ENCODE results near the gene RAVER1.
"Not testable (repeated sequence)": the region's sequence is repeated elsewhere in the genome, so short reads cannot be mapped to it uniquely, and the experiment has no call there.

The RAVER1 gene

DNA sequence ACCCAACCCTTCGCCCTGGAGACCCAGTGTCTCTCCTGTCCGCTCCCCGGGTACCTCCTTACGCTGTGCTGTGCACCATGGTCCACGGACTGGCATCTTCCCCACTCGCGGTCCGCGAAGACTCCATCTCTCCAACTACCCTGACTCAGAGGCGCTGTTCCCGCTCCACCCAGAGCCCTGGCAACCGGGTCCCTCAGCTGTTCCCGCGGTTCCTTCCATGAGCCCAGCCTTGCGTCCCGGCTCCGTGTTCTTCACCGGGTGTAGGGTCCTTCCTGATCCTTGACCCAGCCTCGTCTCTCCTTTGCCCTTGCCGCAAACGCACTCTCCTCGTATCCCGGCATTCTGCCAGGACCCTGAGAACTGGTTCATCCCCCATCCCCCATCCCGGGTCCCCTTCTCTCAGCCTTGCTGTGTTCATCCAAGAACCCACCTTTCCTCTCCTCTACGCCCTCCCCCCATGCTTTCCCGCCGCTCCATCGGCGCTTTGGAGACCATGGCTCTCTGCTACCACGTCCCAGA is 42.9 kb downstream of the RAVER1 start:
- peak; percentile 58 for DNase-seq (ENCODE audit: low spot score)

DNA sequence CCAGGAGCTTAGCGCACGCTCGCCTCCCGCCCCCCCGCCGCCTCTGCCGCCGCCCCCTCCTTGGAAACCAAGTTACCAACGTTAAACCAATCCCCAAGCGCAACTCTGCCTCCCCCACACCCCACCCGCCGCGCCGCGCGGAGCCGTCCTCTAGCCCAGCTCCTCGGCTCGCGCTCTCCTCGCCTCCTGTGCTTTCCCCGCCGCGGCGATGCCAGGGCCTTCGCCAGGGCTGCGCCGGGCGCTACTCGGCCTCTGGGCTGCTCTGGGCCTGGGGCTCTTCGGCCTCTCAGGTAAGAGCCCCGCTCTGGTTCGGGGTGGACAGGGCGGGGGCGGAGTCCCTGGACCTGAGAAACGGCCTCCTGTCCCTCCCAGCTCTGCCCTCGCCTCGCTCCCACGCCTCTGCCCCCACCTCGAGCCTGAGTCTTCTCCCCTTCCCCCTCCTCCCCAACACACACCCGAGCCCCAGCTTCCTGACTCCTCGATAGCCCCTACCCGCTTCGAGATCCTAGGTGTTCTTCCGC is 43.4 kb downstream of the RAVER1 start, which contains the start of gene ICAM5:
Gene ICAM5 (plus strand): TSS at position 117 of the 521 bp plus-strand sequence. CDS start 92 bp downstream, at position 209.
- no peak for DNase-seq (ENCODE audit: low spot score)

DNA sequence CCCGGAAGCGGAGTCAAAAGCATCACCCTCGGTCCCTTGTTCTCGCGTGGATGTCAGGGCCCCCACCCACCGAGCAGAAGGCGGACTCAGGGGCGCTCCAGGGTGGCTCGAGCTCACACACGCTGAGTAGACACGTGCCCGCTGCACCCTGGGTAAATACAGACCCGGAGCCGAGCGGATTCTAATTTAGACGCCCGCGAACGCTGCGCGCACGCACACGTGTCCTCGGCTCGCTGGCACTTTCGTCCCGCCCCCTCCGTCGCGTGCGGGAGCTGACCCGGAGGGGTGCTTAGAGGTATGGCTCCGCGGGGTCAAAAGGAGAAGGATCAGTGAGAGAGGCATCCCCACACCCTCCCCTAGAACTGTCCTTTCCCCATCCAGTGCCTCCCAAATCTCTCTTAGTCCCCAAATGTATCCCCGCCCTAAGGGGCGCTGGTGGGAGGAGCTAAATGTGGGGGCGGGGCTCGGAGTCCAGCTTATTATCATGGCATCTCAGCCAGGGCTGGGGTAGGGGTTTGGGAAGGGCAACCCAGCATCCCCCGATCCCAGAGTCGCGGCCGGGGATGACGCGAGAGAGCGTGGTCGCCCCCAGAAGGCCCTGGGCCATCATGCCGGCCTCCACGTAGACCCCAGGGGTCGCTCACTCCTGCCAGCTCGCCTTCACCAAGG is 44.0 kb downstream of the RAVER1 start:
- DNase-seq (ENCODE audit: low spot score), result peak; percentile 72

DNA sequence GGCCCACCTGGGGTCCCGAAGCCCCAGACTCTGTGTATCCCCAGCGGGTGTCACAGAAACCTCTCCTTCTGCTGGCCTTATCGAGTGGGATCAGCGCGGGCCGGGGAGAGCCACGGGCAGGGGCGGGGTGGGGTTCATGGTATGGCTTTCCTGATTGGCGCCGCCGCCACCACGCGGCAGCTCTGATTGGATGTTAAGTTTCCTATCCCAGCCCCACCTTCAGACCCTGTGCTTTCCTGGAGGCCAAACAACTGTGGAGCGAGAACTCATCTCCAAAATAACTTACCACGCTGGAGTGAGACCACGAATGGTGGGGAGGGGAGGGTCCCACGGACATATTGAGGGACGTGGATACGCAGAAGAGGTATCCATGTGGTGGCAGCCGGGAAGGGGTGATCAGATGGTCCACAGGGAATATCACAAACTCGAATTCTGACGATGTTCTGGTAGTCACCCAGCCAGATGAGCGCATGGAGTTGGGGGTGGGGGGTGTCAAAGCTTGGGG is 44.6 kb downstream of the RAVER1 start:
- peak; percentile 85 for DNase-seq (ENCODE audit: low spot score)

DNA sequence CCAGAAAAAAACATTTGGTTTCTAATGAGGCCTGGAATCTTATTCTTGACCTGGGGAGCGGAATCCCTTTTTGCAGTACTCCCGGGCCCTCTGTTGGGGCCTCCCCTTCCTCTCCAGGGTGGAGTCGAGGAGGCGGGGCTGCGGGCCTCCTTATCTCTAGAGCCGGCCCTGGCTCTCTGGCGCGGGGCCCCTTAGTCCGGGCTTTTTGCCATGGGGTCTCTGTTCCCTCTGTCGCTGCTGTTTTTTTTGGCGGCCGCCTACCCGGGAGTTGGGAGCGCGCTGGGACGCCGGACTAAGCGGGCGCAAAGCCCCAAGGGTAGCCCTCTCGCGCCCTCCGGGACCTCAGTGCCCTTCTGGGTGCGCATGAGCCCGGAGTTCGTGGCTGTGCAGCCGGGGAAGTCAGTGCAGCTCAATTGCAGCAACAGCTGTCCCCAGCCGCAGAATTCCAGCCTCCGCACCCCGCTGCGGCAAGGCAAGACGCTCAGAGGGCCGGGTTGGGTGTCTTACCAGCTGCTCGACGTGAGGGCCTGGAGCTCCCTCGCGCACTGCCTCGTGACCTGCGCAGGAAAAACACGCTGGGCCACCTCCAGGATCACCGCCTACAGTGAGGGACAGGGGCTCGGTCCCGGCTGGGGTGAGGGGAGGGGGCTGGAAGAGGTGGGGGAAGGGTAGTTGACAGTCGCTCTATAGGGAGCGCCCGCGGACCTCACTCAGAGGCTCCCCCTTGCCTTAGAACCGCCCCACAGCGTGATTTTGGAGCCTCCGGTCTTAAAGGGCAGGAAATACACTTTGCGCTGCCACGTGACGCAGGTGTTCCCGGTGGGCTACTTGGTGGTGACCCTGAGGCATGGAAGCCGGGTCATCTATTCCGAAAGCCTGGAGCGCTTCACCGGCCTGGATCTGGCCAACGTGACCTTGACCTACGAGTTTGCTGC is 46.3 kb downstream of the RAVER1 start, which contains the start of gene ICAM4:
Gene ICAM4 (plus strand): TSS at position 153 of the 935 bp plus-strand sequence. CDS start 58 bp downstream, at position 211.
- peak; percentile 63 for DNase-seq (ENCODE audit: low spot score)

DNA sequence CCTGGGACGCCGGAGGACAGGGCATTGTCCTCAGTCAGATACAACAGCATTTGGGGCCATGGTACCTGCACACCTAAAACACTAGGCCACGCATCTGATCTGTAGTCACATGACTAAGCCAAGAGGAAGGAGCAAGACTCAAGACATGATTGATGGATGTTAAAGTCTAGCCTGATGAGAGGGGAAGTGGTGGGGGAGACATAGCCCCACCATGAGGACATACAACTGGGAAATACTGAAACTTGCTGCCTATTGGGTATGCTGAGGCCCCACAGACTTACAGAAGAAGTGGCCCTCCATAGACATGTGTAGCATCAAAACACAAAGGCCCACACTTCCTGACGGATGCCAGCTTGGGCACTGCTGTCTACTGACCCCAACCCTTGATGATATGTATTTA is 47.9 kb downstream of the RAVER1 start:
- DNase-seq (ENCODE audit: low spot score), result no peak

DNA sequence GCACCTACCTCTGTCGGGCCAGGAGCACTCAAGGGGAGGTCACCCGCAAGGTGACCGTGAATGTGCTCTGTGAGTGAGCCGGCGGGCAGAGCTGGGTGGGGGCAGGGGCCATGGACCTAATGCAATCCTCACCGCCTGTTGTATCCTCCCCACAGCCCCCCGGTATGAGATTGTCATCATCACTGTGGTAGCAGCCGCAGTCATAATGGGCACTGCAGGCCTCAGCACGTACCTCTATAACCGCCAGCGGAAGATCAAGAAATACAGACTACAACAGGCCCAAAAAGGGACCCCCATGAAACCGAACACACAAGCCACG is 48.4 kb downstream of the RAVER1 start:
- DNase-seq (ENCODE audit: low spot score), result no peak

DNA sequence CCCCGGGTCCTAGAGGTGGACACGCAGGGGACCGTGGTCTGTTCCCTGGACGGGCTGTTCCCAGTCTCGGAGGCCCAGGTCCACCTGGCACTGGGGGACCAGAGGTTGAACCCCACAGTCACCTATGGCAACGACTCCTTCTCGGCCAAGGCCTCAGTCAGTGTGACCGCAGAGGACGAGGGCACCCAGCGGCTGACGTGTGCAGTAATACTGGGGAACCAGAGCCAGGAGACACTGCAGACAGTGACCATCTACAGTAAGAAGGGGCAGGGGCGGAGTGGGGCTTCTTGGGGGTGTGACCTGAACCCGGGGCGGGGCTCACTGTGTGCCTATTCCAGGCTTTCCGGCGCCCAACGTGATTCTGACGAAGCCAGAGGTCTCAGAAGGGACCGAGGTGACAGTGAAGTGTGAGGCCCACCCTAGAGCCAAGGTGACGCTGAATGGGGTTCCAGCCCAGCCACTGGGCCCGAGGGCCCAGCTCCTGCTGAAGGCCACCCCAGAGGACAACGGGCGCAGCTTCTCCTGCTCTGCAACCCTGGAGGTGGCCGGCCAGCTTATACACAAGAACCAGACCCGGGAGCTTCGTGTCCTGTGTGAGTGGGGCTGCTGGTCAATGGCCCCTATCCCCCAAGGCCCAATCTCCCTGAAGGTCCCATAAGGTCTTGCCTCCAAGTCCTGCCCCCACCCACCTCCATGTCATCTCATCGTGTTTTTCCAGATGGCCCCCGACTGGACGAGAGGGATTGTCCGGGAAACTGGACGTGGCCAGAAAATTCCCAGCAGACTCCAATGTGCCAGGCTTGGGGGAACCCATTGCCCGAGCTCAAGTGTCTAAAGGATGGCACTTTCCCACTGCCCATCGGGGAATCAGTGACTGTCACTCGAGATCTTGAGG is 49.0 kb downstream of the RAVER1 start:
- no peak for DNase-seq (ENCODE audit: low spot score)

DNA sequence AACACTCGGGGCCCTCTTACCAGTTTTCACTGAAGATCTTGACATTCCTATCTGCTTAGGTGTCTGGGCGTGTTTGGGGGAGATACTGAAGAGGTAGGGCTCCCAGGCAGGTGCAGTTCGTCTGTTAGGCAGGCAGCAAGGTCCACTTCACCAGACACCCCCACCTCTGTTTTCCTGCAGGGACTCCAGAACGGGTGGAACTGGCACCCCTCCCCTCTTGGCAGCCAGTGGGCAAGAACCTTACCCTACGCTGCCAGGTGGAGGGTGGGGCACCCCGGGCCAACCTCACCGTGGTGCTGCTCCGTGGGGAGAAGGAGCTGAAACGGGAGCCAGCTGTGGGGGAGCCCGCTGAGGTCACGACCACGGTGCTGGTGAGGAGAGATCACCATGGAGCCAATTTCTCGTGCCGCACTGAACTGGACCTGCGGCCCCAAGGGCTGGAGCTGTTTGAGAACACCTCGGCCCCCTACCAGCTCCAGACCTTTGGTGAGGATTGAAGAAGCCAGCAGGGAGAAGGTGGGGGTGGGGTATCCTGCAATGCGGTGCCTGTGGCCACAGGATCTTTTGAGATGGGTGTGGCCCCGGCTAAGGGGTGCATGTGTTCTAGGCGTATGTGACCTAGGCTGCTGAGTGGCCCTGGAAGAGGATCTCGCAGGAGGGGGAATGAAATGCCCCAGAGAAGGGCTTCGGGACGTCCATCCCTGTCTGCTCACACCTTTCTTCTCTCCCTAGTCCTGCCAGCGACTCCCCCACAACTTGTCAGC is 49.8 kb downstream of the RAVER1 start:
- no peak for DNase-seq (ENCODE audit: low spot score)

DNA sequence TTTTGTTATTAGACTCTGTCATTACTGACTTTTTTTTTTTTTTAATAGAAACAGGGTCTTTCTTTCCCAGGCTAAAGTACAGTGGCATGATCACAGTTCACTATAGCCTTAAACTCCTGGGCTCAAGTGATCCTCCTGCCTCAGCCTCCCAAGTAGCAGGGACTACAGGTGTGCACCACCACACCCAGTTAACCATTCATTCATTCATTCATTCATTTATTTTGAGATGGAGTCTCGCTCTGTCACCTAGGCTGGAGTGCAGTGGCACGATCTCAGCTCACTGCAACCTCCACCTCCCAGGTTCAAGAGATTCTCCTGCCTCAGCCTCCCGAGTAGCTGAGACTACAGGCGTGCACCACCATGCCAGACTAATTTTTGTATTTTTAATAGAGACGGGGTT is 51.3 kb downstream of the RAVER1 start:
- DNase-seq (ENCODE audit: low spot score), result not testable (repeated sequence)

DNA sequence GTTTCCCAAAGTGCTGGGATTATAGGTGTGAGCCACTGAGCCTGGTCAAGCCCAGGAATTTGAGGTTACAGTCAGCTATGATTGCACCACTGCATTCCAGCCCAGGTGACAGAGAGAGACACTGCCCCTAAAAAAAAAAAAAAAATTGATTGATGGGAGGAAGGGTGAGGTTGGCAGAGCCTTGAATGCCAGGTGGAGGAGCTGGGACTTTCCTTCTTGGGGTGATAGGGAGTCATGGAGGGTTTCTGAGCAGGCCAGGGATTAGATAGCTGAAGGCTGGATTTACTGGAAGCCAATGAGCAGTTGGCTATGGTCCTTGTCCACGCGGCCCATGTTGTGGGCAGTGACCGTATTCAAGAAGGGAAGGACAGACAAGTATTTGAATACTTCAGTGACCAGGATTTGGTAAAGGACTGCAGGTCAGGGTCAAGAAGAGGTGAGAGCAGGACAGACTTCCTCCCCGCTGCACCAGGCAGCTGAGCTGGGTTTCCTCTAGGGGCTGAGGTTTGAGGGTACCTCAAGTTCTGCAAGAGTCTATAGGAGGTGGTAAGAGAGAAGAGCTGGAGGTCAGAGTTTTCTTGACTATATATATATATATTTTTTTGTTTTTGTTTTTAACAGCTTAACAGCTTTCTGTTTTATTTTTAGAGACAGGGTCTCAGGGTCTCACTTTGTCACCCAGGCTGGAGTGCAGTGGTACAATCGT is 53.4 kb downstream of the RAVER1 start:
- DNase-seq (ENCODE audit: low spot score), result no peak

DNA sequence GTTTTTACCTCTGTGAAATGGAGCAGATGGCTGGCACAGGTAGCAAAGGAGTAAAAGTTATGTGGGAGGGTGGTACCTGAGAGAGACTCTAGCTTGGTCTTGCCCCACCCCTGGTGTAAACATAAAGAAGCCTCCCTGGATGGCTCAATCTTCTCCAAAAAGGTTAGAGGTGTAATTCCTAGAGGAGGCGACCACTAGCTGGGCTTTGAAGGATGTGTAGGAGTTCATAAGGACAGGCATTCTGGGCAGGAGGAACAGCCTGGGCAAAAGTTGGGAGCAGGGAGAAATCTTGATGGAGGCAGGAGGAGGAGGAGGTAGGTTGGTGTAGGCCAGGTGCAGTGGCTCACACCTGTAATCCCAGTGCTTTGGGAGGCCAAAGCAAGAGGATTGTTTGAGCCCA is 54.4 kb downstream of the RAVER1 start:
- no peak for DNase-seq (ENCODE audit: low spot score)

DNA sequence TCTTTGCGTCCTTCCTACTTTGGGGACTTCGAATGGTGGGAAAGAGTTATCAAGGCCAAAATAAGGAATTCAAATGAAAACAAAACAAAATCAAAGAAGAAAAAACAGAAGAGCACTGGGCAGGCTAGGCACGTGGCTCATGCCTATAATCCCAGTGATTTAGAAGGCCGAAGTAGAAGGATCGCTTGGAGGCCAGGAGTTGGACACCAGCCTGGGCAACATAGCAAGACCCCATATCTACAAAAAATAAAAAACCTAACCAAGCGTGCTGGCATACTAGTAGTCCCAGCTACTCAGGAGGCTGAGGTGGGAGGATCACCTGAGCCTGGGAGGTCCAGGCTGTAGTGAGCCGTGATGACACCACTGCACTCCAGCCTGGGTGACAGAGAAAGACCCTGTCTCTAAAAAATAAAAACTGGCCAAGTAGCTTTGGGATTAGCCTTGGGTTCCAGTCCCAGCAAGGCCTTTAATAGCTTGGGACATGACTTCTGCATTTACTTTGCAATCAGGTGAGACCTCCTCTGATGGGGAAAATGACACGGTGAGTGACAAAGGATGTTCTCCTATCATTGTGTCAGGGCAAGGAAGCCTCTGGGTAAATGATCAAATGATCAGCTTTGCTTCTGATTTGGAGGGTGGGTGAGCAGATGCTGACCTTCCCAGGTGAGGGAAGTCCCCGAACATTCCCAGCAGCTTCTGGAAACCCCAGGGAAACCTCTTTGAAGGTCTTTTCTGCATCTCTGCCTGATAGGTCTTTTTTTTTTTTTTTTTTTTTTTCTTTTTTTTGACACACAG is 55.3 kb downstream of the RAVER1 start:
- DNase-seq (ENCODE audit: low spot score), result no peak

DNA sequence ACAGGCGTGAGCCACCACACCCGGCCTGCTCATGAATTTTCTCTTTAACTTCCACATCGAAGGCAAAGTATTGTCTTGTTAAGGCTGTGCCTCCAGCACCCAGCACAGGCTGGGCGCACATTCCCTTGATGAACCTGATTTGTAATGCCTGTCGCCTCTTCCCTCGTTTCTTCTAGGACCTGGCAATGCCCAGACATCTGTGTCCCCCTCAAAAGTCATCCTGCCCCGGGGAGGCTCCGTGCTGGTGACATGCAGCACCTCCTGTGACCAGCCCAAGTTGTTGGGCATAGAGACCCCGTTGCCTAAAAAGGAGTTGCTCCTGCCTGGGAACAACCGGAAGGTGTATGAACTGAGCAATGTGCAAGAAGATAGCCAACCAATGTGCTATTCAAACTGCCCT is 58.7 kb downstream of the RAVER1 start:
- no peak for DNase-seq (ENCODE audit: low spot score)

DNA sequence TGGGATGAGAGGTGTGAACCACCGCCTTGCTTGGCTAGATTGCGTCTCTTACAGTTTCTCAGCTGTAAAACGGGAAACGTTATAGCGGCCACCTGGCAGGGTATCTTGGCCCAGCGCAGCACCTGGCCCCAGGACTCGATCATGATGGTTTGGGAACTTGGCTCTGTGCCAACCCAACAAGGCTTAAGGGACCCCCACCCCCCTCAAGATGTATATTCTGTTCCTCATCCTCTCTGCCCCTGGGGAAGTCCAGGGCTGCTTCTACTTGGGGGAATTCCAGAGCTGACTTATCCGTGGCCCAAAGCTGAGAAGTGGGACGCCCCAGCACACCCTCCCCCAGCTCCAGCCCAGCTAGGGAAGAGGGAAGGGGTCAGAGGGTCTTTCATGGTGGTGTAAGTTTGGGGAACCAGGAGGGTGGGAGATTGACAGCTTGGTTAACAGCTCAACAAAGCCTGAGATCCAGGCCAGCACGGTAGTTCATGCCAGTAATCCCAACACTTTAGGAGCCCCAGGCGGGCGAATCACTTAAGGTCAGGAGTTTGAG is 61.7 kb downstream of the RAVER1 start:
- no peak for DNase-seq (ENCODE audit: low spot score)

DNA sequence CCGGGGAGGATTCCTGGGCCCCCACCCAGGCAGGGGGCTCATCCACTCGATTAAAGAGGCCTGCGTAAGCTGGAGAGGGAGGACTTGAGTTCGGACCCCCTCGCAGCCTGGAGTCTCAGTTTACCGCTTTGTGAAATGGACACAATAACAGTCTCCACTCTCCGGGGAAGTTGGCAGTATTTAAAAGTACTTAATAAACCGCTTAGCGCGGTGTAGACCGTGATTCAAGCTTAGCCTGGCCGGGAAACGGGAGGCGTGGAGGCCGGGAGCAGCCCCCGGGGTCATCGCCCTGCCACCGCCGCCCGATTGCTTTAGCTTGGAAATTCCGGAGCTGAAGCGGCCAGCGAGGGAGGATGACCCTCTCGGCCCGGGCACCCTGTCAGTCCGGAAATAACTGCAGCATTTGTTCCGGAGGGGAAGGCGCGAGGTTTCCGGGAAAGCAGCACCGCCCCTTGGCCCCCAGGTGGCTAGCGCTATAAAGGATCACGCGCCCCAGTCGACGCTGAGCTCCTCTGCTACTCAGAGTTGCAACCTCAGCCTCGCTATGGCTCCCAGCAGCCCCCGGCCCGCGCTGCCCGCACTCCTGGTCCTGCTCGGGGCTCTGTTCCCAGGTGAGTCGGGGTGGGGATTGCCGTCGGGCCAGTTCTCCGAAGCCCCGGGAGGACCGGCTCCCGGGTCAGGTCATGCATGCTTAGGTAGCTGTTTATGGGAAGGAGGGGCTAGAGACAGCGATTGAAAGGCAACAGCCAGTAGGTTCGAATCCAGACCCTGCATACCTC is 62.5 kb downstream of the RAVER1 start, which contains the start of gene ICAM1:
Gene ICAM1 (plus strand): TSS at position 505 of the 779 bp plus-strand sequence. CDS start 40 bp downstream, at position 545.
- peak; percentile 67 for DNase-seq (ENCODE audit: low spot score)

DNA sequence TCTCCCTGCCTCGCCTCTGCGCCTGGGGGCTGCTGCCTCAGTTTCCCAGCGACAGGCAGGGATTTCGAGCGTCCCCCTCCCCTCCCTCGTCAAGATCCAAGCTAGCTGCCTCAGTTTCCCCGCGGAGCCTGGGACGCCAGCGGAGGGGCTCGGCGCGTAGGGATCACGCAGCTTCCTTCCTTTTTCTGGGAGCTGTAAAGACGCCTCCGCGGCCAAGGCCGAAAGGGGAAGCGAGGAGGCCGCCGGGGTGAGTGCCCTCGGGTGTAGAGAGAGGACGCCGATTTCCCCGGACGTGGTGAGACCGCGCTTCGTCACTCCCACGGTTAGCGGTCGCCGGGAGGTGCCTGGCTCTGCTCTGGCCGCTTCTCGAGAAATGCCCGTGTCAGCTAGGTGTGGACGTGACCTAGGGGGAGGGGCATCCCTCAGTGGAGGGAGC is 63.1 kb downstream of the RAVER1 start:
- no peak for DNase-seq (ENCODE audit: low spot score)
